Heart right ventricle (tissue), 16 donors: ENCODE results near the gene CEND1. TPM values are rescaled to one million over a fixed set of nuclear protein-coding genes. Genes with fewer than 3 reads are reported as not detected.

ENCODE experiments used
- ATAC-seq, 8 donors: fragments of 200-7000 bp; cut with Tn5 transposase; one replicate each; pipeline ENCODE4 v1.9.1; 2020; ENCODE audit warnings: mild to moderate bottlenecking in 8 of 8, moderate library complexity in 8 of 8, moderate number of reproducible peaks in 1 of 8
- DNase-seq, 2 donors: peaks; one replicate each; pipeline ENCODE4 v3.0.0-alpha.2; 2020
- H3K27ac ChIP-seq, 10 donors: fragments of 200-600 bp; sonication (generic) in 2 of 10; one replicate each; pipeline versions ENCODE4 v1.5.0 to v1.8.0; 2020 to 2022; ENCODE audit warnings: mild to moderate bottlenecking in 3 of 10
- H3K27me3 ChIP-seq, 7 donors: fragments of 200-600 bp; one replicate each; pipeline ENCODE4 v1.8.0; 2021 to 2022; ENCODE audit warnings: mild to moderate bottlenecking in 2 of 7
- H3K36me3 ChIP-seq, 9 donors: fragments of 200-600 bp; sonication (generic) in 1 of 9; one replicate each; pipeline versions ENCODE4 v1.5.0 to v1.8.0; 2020 to 2022; ENCODE audit warnings: mild to moderate bottlenecking in 2 of 9
- H3K4me1 ChIP-seq, 9 donors: fragments of 200-600 bp; sonication (generic) in 1 of 9; one replicate each; pipeline versions ENCODE4 v1.5.0 to v1.8.0; 2020 to 2022; ENCODE audit warnings: mild to moderate bottlenecking in 4 of 9
- H3K4me3 ChIP-seq, 10 donors: fragments of 200-600 bp; sonication (generic) in 2 of 10; one replicate each; pipeline versions ENCODE4 v1.5.0 to v1.8.0; 2020 to 2022; ENCODE audit warnings: mild to moderate bottlenecking in 7 of 10, moderate library complexity in 2 of 10
- H3K9me3 ChIP-seq, 11 donors: fragments of 200-600 bp in 10 of 11; sonication (generic) in 2 of 11; one replicate each; pipeline versions ENCODE4 v1.5.0 to v1.8.0; 2013 to 2022; ENCODE audit warnings: mild to moderate bottlenecking in 2 of 11, control low read depth in 1 of 11, moderate library complexity in 1 of 11
- CTCF ChIP-seq, 9 donors: fragments of 200-600 bp; sonication (generic) in 2 of 9; IDR thresholded peaks; one replicate each; pipeline versions ENCODE4 v1.5.0 to v1.8.0; 2021 to 2022; ENCODE audit warnings: antibody characterized with exemption in 9 of 9, mild to moderate bottlenecking in 5 of 9, moderate library complexity in 1 of 9
- WGBS, 2 donors: extraction: QIAGEN DNeasy Blood & Tissue Kit; methylation state at CpG; one replicate each; pipeline ENCODE4 v1.1.7; 2013; ENCODE audit warnings: inconsistent platforms in 1 of 2; 5-methylcytosine and 5-hydroxymethylcytosine counted together
- intact Hi-C, 10 donors: fragments of 100-400 bp; cut with DNase I; formaldehyde crosslinking; loops; one replicate each; pipeline versions ENCODE4 v1.11.1 to v1.14.2; 2022
- polyA plus RNA-seq, 2 donors: library from polyadenylated mRNA; stranded (reverse); fragments of 200-250 nt; gene quantifications; one replicate each; pipeline ENCODE4 v1.2.3, GENCODE V29; 2013
- total RNA-seq, 10 donors: library from RNA; stranded (reverse); fragmentation: NEBNext Ultra II Directional in 3 of 10; extraction: Animal tissue kit (Norgen Biotek cat#: 25700) in 3 of 10; gene quantifications; one replicate each; pipeline versions ENCODE4 v1.2.1 to v1.2.4, GENCODE V29; 2021 to 2023
- donor health status: Arrhythmogenic right ventricular cardiomyopathy.
- donor health status: ischemic (EF 13 %, LVEDD 7.1; RV severe dilation, severe dysfunction).
- donor health status: healthy with polysubstance abuse.
- donor health status: DM: no; HTN: yes; CAD: no.
- donor health status: DM: no; HTN: no; CAD: no.
- donor health status: ischemic (EF 25% LVEDD 6.9; RV normal size, moderate dysfunction).
- donor health status: ischemic (EF 25% LVEDD 5.7; RV mildly dilated, moderate dysfunction).
- donor health status: healthy.
- donor health status: DM: yes; HTN: yes; CAD: no.
- donor health status: Ischemic cardiomyopathy.
- donor health status: ischemic (EF 35%, LVEDD 5.7; RV mildly dilated, moderate dysfunction).
- donor health status: nonischemic (EF 11% LVEDD 7.7; RV severe dilation, severe dysfunction).
- donor health status: DM: yes; HTN: yes; CAD: no.
- donor health status: PGD.
- donor health status: ischemic (EF 29% LVEDD 5.4; RV normal size, mild dysfunction).
- donor health status: nonischemic (EF 23%, LVEDD 6.1; RV moderate dilation, normal function).

Gene CEND1
- total and polyA plus RNA-seq, 12 donors = 0.22 to 0.80 (median 0.53) TPM; not detected in 1

DNA sequence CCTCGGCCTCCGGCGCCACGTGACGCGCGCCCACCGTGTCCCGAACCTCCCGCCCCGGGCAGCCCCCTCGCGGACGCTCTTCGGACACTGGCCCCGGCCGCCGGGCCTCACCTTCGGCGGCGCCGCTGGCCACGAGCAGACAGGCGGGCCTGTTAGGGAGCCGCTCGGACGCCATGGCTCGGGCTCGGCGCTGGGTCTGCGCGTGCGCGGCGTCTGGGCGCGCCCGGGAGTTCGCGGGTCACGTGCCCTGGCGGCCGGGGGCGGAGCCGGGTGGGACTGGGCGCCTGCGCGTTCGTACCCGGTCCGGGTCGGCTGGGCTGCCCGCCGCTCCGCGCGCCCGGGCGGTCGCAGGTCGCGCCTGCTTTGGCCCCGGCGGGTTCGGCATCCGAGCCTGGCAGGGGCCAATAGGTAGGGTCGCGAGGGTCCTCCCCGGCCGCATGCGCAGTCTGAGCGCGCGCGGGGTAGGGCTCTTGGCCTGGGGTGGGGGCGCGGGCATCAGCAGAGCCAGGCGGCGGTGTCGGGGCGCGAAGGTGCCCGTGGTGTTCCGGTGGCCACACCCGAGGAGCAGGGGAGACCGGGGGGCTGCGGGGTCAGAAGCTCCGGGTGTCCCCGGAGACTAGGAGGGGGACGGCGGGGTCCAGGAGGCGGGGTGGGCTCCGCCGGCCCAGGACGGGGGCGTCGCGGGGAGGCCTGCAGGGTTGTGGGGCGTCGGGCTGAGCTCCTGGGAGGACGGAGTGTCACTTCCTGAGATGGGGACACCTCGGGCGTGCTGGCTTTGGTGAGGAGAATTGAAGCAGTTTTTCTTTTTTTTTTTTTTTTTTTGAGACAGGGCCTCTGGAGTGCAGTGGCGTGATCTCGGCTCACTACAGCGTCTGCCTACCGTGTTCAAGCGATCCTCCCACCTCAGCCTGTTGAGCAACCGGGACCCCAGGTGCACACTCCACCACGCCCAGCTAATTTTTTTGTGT, 12.3 kb downstream of the CEND1 start, which contains the start of gene GATD1:
GATD1 (minus strand) TSS at position 200 of the 968 bp plus-strand sequence; CDS start at position 175, 25 bp downstream.
- Histone ChIP-seq H3K27me3 (no peaks in the 10 kb centered on the region), H3K36me3 (peaks cover 0 to 25% (median 0%) of the 10 kb centered on the region in 9 donors), H3K4me3 (peak within 1 kb of the TSS; percentile 63 to 97 (median 87)), H3K9me3 (no peaks in the 10 kb centered on the region), H3K4me1 (peaks cover 8 to 53% (median 29%) of the 10 kb centered on the region in 9 donors), H3K27ac (peak within 1 kb of the TSS; percentile 61 to 91 (median 86))
- peak in 1 of 9 donors; percentile 7 for TF ChIP-seq CTCF (IDR thresholded peaks at IDR 0.05)
- 1 to 2% methylated on average over 103 to 110 of the region's 110 CpGs for WGBS, 2 donors
- DNase-seq (peak; percentile 90 to 96), ATAC-seq (peak; percentile 86 to 98 (median 92))
- intact Hi-C loops = loop anchor here in 1 of 10 donors (2.0 kb wide), 1 partner anchor 19 kb away; no protein-coding TSS in a partner anchor

DNA sequence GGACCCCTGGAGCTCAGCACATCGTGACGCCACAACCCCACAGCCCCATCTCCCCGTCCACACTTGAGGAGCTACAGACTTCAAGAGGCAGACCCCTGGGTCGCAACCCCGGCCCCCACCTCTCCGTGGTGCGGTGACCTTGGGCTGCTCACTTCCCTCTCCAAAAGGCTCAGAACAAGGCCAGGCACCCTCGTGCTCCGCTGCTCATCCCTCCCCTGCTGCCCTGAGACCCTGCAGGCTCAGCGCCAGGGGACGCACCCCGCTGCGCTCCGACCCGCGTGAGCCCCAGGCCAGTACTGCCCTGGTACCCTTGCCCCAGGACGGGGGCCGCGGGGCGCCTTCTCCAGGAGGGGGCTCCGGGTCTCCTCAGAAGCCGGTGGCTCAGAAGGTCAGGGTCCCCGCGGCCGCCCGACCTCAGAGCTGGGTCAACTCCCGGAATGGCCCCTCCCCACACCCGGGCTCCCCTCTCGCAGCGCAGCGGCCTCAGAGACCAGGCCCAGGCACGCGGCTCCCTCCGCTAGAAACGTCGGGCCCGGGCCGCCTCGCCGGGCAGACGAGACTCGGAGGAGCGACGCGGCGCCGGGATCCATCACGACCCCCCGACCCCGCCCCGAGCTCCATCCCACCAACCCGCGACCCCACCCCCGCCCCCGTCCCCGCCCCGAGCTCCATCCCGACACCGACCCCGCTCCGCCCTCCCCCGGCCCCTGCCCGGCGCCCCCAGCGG, 13.2 kb downstream of the CEND1 start:
- peak overlapping the region; percentile 61 to 91 (median 86) for H3K27ac ChIP-seq
- peaks cover 8 to 53% (median 29%) of the 10 kb centered on the region in 9 donors for H3K4me1 ChIP-seq
- no peaks in the 10 kb centered on the region for H3K9me3 ChIP-seq
- TF ChIP-seq CTCF (IDR thresholded peaks at IDR 0.05) = no peak
- peaks cover 0 to 34% (median 0%) of the 10 kb centered on the region in 9 donors for H3K36me3 ChIP-seq
- ATAC-seq (peak in 7 of 8 donors; percentile 4 to 47 (median 22)), DNase-seq (peak in 1 of 2 donors; percentile 14)
- intact Hi-C loops = loop anchor here in 1 of 10 donors (2.0 kb wide), 1 partner anchor 20 kb away; no protein-coding TSS in a partner anchor
- H3K4me3 ChIP-seq = peak overlapping the region; percentile 63 to 97 (median 87)
- WGBS, 2 donors = 2 to 3% methylated on average over 49 to 63 of the region's 65 CpGs
- no peaks in the 10 kb centered on the region for H3K27me3 ChIP-seq

DNA sequence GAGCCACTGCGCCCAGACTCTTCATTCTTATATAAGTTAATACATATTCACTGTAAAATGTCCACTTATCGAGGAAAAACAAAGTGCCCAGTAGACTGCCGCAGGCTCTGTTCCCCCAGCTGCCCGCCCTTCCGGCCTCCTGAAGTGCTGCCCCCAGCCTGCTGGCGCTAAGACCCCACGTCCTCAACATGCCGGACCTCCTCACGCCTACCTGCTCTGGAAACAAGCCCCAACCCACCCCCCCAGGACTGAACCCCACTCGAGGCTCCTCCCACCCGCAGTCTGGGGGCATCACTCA, 13.7 kb downstream of the CEND1 start:
- peaks cover 8 to 53% (median 29%) of the 10 kb centered on the region in 9 donors for H3K4me1 ChIP-seq
- 33 to 36% methylated on average over 11 of the region's 11 CpGs for WGBS, 2 donors
- TF ChIP-seq CTCF (IDR thresholded peaks at IDR 0.05) = no peak

More for the DNA sequence above, 13.7 kb downstream of the CEND1 start:
- intact Hi-C loops = loop anchor here in 1 of 10 donors (2.0 kb wide), 1 partner anchor 21 kb away; no protein-coding TSS in a partner anchor
- H3K9me3 ChIP-seq = no peaks in the 10 kb centered on the region
- DNase-seq (no peak), ATAC-seq (no peak)
- peak overlapping the region in 6 of 10 donors; percentile 85 to 91 (median 88) for H3K27ac ChIP-seq
- H3K36me3 ChIP-seq = peaks cover 0 to 39% (median 0%) of the 10 kb centered on the region in 9 donors
- no peaks in the 10 kb centered on the region for H3K27me3 ChIP-seq
- peak overlapping the region; percentile 63 to 97 (median 87) for H3K4me3 ChIP-seq
